Caki2 (cell line): ENCODE results near the gene BMS1. TPM values are rescaled to one million over a fixed set of nuclear protein-coding genes. Genes with fewer than 3 reads are reported as not detected.
A peak's percentile ranks its signal among the peaks of the same experiment; 100 is the strongest.

Experiments
- DNase-seq: peaks from one replicate; pipeline ENCODE4 v3.0.0-alpha.2; 2015; ENCODE audit warnings: low read depth
- in situ Hi-C: cut with HindIII; loops from 2 replicates; pipeline ENCODE4 v1.10.0; 2016; ENCODE audit warnings: low sequenced_read_pairs, low pct_unique_long_range_greater_than_20kb, mixed read lengths
- total RNA-seq: library from RNA; depleted of rRNA; stranded (reverse); fragments of >200 nt; shearing (Covaris generic); gene quantifications from 2 replicates; pipeline ENCODE4 v1.2.3, GENCODE V29; 2014; ENCODE audit warnings: low replicate concordance; rRNA removed

BMS1 gene
- total RNA-seq, 1 experiment from 2014 or later = 18.4 TPM

DNA sequence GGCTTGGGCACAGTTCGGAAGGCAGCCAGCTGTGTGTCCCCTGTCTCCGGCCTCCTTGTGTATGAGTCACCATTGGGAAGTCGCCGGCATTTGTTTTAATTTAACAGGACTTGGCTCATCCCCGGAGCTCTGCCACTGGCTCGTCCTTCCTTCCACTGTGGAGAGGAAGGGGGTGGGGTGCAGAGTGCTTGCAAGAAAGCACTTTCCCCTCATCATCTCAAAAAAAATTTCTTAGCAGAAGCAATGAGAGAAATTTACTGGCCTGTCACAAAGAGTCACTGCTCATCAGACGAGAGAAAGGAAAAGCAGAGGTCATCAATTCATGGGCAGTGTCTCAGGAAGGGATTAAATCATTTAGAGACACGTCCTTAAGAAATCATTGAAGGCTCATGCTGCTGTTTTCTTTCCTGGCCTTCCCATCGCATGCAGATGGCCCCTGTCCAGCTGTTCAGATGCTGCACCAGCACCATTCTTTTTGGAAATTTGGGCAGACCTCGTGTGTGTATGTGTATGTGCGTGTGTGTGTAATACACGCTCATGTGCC, 93.3 kb downstream of the BMS1 start:
- DNase-seq = peak; percentile 81
- in situ Hi-C loops = no loop called here

DNA sequence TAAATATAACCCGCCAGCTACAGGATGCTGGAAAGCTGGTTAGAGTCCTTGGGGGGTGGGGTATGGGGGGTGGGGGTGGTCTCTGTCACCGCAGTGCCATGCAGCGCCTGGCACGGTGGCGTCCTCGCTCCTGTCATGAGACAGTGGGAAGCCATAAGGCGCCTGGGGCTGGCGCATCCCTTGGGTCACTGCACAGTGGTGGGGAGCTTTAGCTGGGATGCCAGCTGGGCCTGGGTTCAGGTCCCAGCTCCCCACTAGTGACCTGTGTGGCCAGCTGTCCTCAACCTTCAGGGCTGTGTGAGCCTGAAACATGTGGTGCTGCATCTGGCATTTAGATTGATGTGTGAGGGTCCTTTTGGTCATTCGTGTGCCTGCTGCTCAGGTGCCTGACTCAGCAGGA, 93.9 kb downstream of the BMS1 start:
- DNase-seq = no peak
- in situ Hi-C loops = no loop called here

DNA sequence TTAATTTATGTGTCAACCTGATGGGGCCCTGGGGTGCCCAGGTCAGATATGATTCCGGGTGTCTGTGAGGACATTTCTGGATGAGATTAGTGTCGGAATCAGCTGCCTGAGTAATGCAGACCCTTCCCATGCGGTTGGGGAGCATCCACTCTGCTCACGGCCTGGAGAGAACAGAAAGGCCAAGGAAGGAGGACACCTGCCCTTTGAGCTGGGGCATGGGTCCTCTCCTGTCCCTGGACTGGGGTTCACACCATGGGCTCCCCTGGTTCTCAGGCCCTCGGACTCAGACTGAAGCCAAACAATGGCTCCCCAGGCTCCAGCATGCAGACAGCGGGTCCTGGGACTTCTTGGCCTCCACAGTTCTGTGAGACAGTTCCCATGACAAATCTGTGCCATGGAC, 94.3 kb downstream of the BMS1 start:
- in situ Hi-C loops = no loop called here
- no peak for DNase-seq

DNA sequence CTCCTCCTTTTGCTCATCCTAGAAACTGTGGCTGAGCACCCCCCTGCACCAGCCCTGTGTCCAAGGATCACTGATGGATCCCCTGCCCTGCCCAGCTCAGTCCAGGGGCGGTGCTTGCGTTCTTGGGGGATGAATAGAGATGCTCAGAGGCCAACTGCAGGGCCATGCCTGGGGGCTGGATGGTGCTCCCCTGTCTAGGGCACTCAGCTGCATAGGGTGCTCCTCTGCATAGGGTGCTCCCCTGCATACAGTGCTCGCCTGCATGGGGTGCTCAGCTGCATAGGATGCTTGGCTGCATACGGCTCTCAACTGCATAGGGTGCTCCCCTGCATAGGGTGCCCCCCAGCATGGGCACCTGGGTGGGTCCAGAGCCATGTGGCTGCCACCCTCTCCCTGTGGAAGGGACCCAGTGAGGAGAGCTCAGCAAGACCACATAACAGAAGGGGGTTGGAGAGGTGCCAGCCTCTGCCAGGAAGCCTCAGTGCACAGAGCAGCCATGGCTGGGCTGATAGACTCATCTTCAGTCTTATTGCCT, 95.0 kb downstream of the BMS1 start:
- no peak for DNase-seq
- in situ Hi-C loops = no loop called here

- no peak for DNase-seq
- in situ Hi-C loops = no loop called here
Observed at GRCh38 chr10:42878134-42878820, 95.7 kb downstream of the BMS1 start.

DNA sequence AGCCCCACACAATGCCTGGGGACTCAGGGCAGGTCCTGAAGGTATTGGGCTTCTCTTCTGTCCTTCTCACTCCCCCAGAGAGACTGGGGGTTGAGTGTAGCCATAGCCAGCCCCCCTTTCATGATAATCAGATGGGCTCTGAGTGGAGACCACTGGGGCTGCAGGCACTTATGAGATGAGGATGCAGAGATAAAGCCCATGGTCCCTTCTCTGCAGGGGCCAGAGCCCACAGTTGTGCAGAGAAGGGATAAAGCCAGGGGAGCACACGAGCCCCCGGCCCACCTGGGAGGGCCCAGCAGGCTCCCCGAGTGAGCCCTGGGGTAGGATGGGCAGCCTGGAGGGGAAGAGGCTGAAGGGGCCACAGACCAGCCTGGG, 96.2 kb downstream of the BMS1 start:
- in situ Hi-C loops = no loop called here
- DNase-seq = no peak

DNA sequence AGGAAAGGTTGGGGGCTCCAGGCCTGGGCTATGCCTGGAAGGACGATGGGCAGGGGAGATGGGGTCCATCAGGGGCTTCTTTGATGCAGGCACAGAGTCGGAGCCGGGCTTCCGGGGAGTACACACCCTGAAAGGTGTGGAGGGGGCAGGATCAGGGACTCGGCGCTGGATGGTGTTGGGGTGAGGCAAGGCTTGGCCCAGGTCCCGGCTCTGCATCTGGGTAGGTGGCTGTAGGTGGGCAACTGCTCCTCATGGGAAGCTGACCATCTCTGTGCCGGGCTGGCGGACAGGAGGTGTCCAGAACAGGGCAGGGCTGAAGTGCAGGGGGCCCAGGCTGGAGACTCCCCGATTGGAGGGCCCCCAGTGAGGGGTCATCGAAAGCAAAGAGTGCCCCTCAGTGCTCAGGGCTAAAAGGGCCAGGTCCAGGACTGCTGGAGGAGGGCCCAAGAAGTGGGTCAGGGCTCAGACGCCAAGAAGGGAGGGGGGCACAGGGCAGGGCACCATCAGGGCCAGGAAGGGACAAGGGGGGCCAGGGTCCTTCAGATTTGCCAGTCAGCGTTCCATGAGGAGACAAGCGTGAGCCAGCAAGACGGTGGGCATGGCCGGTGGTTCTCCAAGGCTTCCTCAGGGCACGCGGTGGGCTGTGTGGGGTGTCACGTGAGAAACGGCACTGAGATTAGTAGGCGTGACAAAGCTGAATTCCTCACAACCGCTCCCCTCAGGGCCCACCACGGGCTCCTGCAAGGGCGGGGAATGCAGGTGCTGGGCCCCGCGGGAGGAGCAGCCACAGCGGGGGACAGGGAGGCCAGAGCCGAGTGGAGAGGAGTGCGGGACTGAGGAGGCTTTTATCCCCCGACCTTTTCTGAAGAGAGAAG, 97.0 kb downstream of the BMS1 start:
- DNase-seq = no peak
- in situ Hi-C loops = no loop called here

GRCh38 chr10:42880255-42880620, 97.6 kb downstream of the BMS1 start:
- DNase-seq = no peak
- in situ Hi-C loops = no loop called here

DNA sequence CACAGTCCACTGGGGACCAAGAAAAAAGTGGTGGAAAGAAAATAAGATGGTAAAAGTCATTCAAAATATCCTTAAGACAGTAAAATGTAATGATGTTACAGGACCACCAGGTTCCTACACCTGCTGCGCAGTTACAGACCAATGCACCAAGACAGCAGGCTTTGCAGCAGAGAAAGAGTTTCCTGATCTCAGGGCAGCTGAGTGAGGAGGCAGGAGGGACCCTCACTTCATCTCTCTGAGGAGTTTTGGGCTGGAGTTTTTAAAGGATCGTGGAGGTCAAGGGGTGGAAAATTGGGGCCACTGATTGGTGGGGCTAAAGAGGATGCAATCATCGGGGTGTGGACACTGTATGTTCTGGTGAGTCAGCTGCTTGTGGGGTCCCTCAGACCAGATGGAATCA, 100.0 kb downstream of the BMS1 start:
- in situ Hi-C loops = no loop called here
- no peak for DNase-seq

Other genes starting within 250 kb of the BMS1 start
- 12.7 and 19.0 TPM in 2 replicates for gene ZNF33B, start 144.2 kb upstream of the BMS1 start, total RNA-seq